ENCODE measurements around the gene LRP4. TPM values are rescaled to one million over a fixed set of nuclear protein-coding genes. Genes with fewer than 3 reads are reported as not detected.

LRP4 gene
- total and polyA plus RNA-seq, 8 donors = 1.3 to 27.0 (median 9.4) TPM

GRCh38 chr11:46868912-46869311 lies 49.4 kb downstream of the LRP4 start:
- Histone ChIP-seq H3K4me3 (no peak overlapping the region), H3K9me3 (no peaks in the 10 kb centered on the region), H3K27me3 (no peaks in the 10 kb centered on the region), H3K4me1 (no peaks in the 10 kb centered on the region), H3K27ac (no peak overlapping the region), H3K36me3 (peaks cover 0 to 10% (median 0%) of the 10 kb centered on the region in 3 donors)
- ATAC-seq (no peak), DNase-seq (no peak), FAIRE-seq (no peak)
- intact Hi-C loops (cut with DNase I) = no loop called here
- 86 to 90% methylated on average over 6 of the region's 6 CpGs for WGBS, 2 donors
- no peak for TF ChIP-seq CTCF (IDR thresholded peaks at IDR 0.05)

GRCh38 chr11:46865340-46865739 lies 53.0 kb downstream of the LRP4 start:
- ATAC-seq = peak in 1 of 4 donors; percentile 19
- H3K27ac ChIP-seq = no peak overlapping the region
- H3K36me3 ChIP-seq = peaks cover 0 to 6% (median 0%) of the 10 kb centered on the region in 3 donors
- H3K27me3 ChIP-seq = no peaks in the 10 kb centered on the region
- 68 to 83% methylated on average over 2 of the region's 2 CpGs for WGBS, 2 donors
- intact Hi-C loops (cut with DNase I) = no loop called here
- TF ChIP-seq CTCF (IDR thresholded peaks at IDR 0.05) = no peak
- no peaks in the 10 kb centered on the region for H3K4me1 ChIP-seq
- no peak overlapping the region for H3K4me3 ChIP-seq
- DNase-seq = no peak
- FAIRE-seq = no peak
- no peaks in the 10 kb centered on the region for H3K9me3 ChIP-seq

GRCh38 chr11:46860218-46860617 lies 58.1 kb downstream of the LRP4 start:
- DNase-seq = no peak
- FAIRE-seq = no peak
- Histone ChIP-seq H3K9me3 (no peaks in the 10 kb centered on the region), H3K36me3 (peaks cover 0 to 10% (median 0%) of the 10 kb centered on the region in 3 donors), H3K27me3 (no peaks in the 10 kb centered on the region), H3K4me3 (no peak overlapping the region), H3K4me1 (no peaks in the 10 kb centered on the region), H3K27ac (no peak overlapping the region)
- intact Hi-C loops (cut with DNase I) = no loop called here
- WGBS, 2 donors = 86 to 88% methylated on average over 4 of the region's 4 CpGs
- no peak for TF ChIP-seq CTCF (IDR thresholded peaks at IDR 0.05)
- no peak for ATAC-seq

- intact Hi-C loops (cut with DNase I) = no loop called here
- Histone ChIP-seq H3K4me1 (no peaks in the 10 kb centered on the region), H3K9me3 (no peaks in the 10 kb centered on the region), H3K4me3 (no peak overlapping the region), H3K36me3 (peaks cover 0 to 8% (median 0%) of the 10 kb centered on the region in 3 donors), H3K27ac (no peak overlapping the region), H3K27me3 (no peaks in the 10 kb centered on the region)
- ATAC-seq (peak in 2 of 4 donors; percentile 50), FAIRE-seq (no peak), DNase-seq (no peak)
- WGBS, 2 donors = 84 to 88% methylated on average over 12 of the region's 12 CpGs
- TF ChIP-seq CTCF (IDR thresholded peaks at IDR 0.05) = no peak
These were observed 59.3 kb downstream of the LRP4 start for GRCh38 chr11:46858920-46859546.

GRCh38 chr11:46857666-46858065 lies 60.7 kb downstream of the LRP4 start:
- ATAC-seq = peak in 1 of 4 donors; percentile 41
- Histone ChIP-seq H3K4me3 (no peak overlapping the region), H3K27me3 (no peaks in the 10 kb centered on the region), H3K27ac (no peak overlapping the region), H3K36me3 (peaks cover 0 to 4% (median 0%) of the 10 kb centered on the region in 3 donors), H3K4me1 (no peaks in the 10 kb centered on the region), H3K9me3 (no peaks in the 10 kb centered on the region)
- no peak for DNase-seq
- 67 to 72% methylated on average over 4 of the region's 4 CpGs for WGBS, 2 donors
- FAIRE-seq = no peak
- no peak for TF ChIP-seq CTCF (IDR thresholded peaks at IDR 0.05)
- intact Hi-C loops (cut with DNase I) = no loop called here
